Nephron (organoid): Measurements from ENCODE around the gene ANKRD63.

Experiments used
- H3K27ac Mint-ChIP-seq, 3 experiments: 2 replicates each; pipeline ENCODE4 v1.8.0; 2020; ENCODE audit warnings: mixed read lengths in 3 of 3, mild to moderate bottlenecking in 2 of 3, moderate library complexity in 1 of 3
- H3K27me3 Mint-ChIP-seq: 2 replicates; pipeline ENCODE4 v1.8.0; 2021; ENCODE audit warnings: low read depth, mild to moderate bottlenecking, moderate library complexity, mixed read lengths
- H3K36me3 Mint-ChIP-seq: 2 replicates; pipeline ENCODE4 v1.8.0; 2020; ENCODE audit warnings: low read depth, mixed read lengths
- H3K4me1 Mint-ChIP-seq: 2 replicates; pipeline ENCODE4 v1.8.0; 2020; ENCODE audit warnings: mixed read lengths
- H3K4me3 Mint-ChIP-seq, 3 experiments: 2 replicates each; pipeline ENCODE4 v1.8.0; 2020; ENCODE audit warnings: mild to moderate bottlenecking in 3 of 3, mixed read lengths in 3 of 3, moderate library complexity in 2 of 3
- H3K9me3 Mint-ChIP-seq: 2 replicates; pipeline ENCODE4 v1.8.0; 2020; ENCODE audit warnings: mixed read lengths
- CTCF ChIP-seq, 3 experiments: fragments of 200-600 bp; sonication (generic); IDR thresholded peaks; one replicate each; pipeline ENCODE4 v1.5.0; 2021; ENCODE audit warnings: antibody characterized with exemption in 3 of 3; ENCODE audit not compliant: unreplicated experiment in 3 of 3

The ANKRD63 gene

GRCh38 chr15:40296561-40297230 is 13.8 kb upstream of the ANKRD63 start:
- peaks cover 45% of the 10 kb centered on the region for H3K27me3 Mint-ChIP-seq
- H3K4me3 Mint-ChIP-seq, result no peak overlapping the region

GRCh38 chr15:40295877-40296560 is 13.2 kb upstream of the ANKRD63 start:
- Mint-ChIP-seq H3K4me3 (no peak overlapping the region), H3K27me3 (peaks cover 46% of the 10 kb centered on the region), H3K9me3 (peaks cover 8% of the 10 kb centered on the region), H3K36me3 (peaks cover 7% of the 10 kb centered on the region), H3K27ac (no peak overlapping the region), H3K4me1 (no peaks in the 10 kb centered on the region)
- TF ChIP-seq CTCF (IDR thresholded peaks at IDR 0.05; ENCODE audit: unreplicated experiment in 3 of 3), result no peak

More at GRCh38 chr15:40296561-40297230, 13.8 kb upstream of the ANKRD63 start:
- no peak for TF ChIP-seq CTCF (IDR thresholded peaks at IDR 0.05; ENCODE audit: unreplicated experiment in 3 of 3)
- peaks cover 7% of the 10 kb centered on the region for H3K36me3 Mint-ChIP-seq
- H3K9me3 Mint-ChIP-seq, result peaks cover 8% of the 10 kb centered on the region
- no peak overlapping the region for H3K27ac Mint-ChIP-seq
- H3K4me1 Mint-ChIP-seq, result no peaks in the 10 kb centered on the region

GRCh38 chr15:40295297-40295696 is 12.4 kb upstream of the ANKRD63 start:
- Mint-ChIP-seq H3K9me3 (peaks cover 8% of the 10 kb centered on the region), H3K36me3 (peaks cover 7% of the 10 kb centered on the region), H3K4me3 (no peak overlapping the region)

GRCh38 chr15:40293905-40294895 is 11.3 kb upstream of the ANKRD63 start:
- peaks cover 61% of the 10 kb centered on the region for H3K27me3 Mint-ChIP-seq
- peaks cover 16% of the 10 kb centered on the region for H3K4me1 Mint-ChIP-seq
- peaks cover 2% of the 10 kb centered on the region for H3K36me3 Mint-ChIP-seq
- TF ChIP-seq CTCF (IDR thresholded peaks at IDR 0.05; ENCODE audit: unreplicated experiment in 3 of 3), result no peak
- H3K4me3 Mint-ChIP-seq, result no peak overlapping the region
- H3K27ac Mint-ChIP-seq, result no peak overlapping the region
- peaks cover 3% of the 10 kb centered on the region for H3K9me3 Mint-ChIP-seq

More at GRCh38 chr15:40295297-40295696, 12.4 kb upstream of the ANKRD63 start:
- H3K27me3 Mint-ChIP-seq, result peaks cover 50% of the 10 kb centered on the region
- no peak for TF ChIP-seq CTCF (IDR thresholded peaks at IDR 0.05; ENCODE audit: unreplicated experiment in 3 of 3)
- H3K4me1 Mint-ChIP-seq, result peaks cover 5% of the 10 kb centered on the region
- H3K27ac Mint-ChIP-seq, result no peak overlapping the region

GRCh38 chr15:40293006-40293405 is 10.1 kb upstream of the ANKRD63 start:
- Mint-ChIP-seq H3K4me3 (no peak overlapping the region), H3K27ac (no peak overlapping the region), H3K4me1 (peaks cover 18% of the 10 kb centered on the region), H3K27me3 (peaks cover 70% of the 10 kb centered on the region), H3K36me3 (no peaks in the 10 kb centered on the region), H3K9me3 (no peaks in the 10 kb centered on the region)
- no peak for TF ChIP-seq CTCF (IDR thresholded peaks at IDR 0.05; ENCODE audit: unreplicated experiment in 3 of 3)
